Spleen (tissue), 11 donors: ENCODE data around the gene FRMD4A. TPM values are rescaled to one million over a fixed set of nuclear protein-coding genes. Genes with fewer than 3 reads are reported as not detected.

Experiments
- DNase-seq: peaks from one replicate; pipeline ENCODE4 v3.0.0-alpha.2; 2020
- H3K27ac ChIP-seq, 8 donors: fragments of 200-600 bp; sonication (generic) in 7 of 8; 1 replicate in 4 of 8; 2 replicates in 4 of 8; pipeline versions ENCODE4 v1.5.0 to v1.8.0; 2016 to 2021; ENCODE audit warnings: inconsistent platforms in 4 of 8, mild to moderate bottlenecking in 4 of 8, moderate library complexity in 1 of 8
- H3K27me3 ChIP-seq, 7 donors: fragments of 200-600 bp; sonication (generic) in 6 of 7; replicated peaks in 1 of 7; 1 replicate in 4 of 7; 2 replicates in 3 of 7; pipeline versions ENCODE4 v1.5.0 to v1.8.0; 2016 to 2021; ENCODE audit warnings: inconsistent platforms in 3 of 7, mild to moderate bottlenecking in 1 of 7
- H3K36me3 ChIP-seq, 6 donors: fragments of 200-600 bp; sonication (generic) in 5 of 6; 1 replicate in 4 of 6; 2 replicates in 2 of 6; pipeline versions ENCODE4 v1.5.0 to v1.8.0; 2016 to 2021; ENCODE audit warnings: inconsistent platforms in 2 of 6
- H3K4me1 ChIP-seq, 6 donors: fragments of 200-600 bp; sonication (generic) in 5 of 6; 1 replicate in 3 of 6; 2 replicates in 3 of 6; pipeline versions ENCODE4 v1.5.0 to v1.8.0; 2016 to 2021; ENCODE audit warnings: inconsistent platforms in 3 of 6
- H3K4me3 ChIP-seq, 8 donors: fragments of 200-600 bp; sonication (generic) in 7 of 8; 1 replicate in 4 of 8; 2 replicates in 4 of 8; pipeline versions ENCODE4 v1.5.0 to v1.8.0; 2016 to 2021; ENCODE audit warnings: inconsistent platforms in 4 of 8, mild to moderate bottlenecking in 4 of 8, moderate library complexity in 2 of 8
- H3K9me3 ChIP-seq, 8 donors: fragments of 200-600 bp; sonication (generic) in 7 of 8; 1 replicate in 4 of 8; 2 replicates in 4 of 8; pipeline versions ENCODE4 v1.5.0 to v1.8.0; 2016 to 2021; ENCODE audit warnings: inconsistent platforms in 4 of 8
- POLR2A ChIP-seq, 3 donors: fragments of 450-650 bp; IDR thresholded peaks; one replicate each; pipeline ENCODE4 v1.5.1; 2017; ENCODE audit warnings: antibody characterized with exemption in 3 of 3, mild to moderate bottlenecking in 1 of 3
- POLR2AphosphoS5 ChIP-seq, 3 donors: sonication (generic); formaldehyde crosslinking; IDR thresholded peaks; one replicate each; pipeline ENCODE4 v1.5.1; 2017; ENCODE audit warnings: antibody characterized with exemption in 3 of 3
- WGBS, 5 donors: extraction: QIAGEN DNeasy Blood & Tissue Kit in 3 of 5; methylation state at CpG; one replicate each; pipeline versions ENCODE4 v1.1.5 to v1.1.7; 2013 to 2018; 5-methylcytosine and 5-hydroxymethylcytosine counted together
- intact Hi-C: fragments of 100-400 bp; cut with DNase I; formaldehyde crosslinking; loops from one replicate; pipeline ENCODE4 v1.15.0; 2023; ENCODE audit warnings: low total_unique reads
- polyA plus RNA-seq, 3 donors: library from polyadenylated mRNA; stranded (reverse); fragments of 200-250 nt; gene quantifications; one replicate each; pipeline ENCODE4 v1.2.1, GENCODE V29; 2013
- total RNA-seq, 7 donors: library from RNA; depleted of rRNA in 3 of 7; stranded (reverse); fragments of >200 nt in 3 of 7; fragmentation: NEBNext Ultra II Directional in 4 of 7; extraction: Animal tissue kit (Norgen Biotek cat#: 25700) in 4 of 7; gene quantifications; one replicate each; pipeline versions ENCODE4 v1.1.0 to v1.2.1, GENCODE V29; 2016 to 2021
- TF ChIP-seq, protein P1 (sequence below), 11 experiments: fragments of 200-600 bp in 7 of 11; fragments of 450-650 bp in 4 of 11; sonication (generic) in 4 of 11; IDR thresholded peaks in 8 of 11; conservative IDR thresholded peaks in 3 of 11; 1 replicate in 7 of 11; 2 replicates in 4 of 11; pipeline versions ENCODE4 v1.4.0 to v1.8.0; 2016 to 2021; ENCODE audit warnings: antibody characterized with exemption in 11 of 11, inconsistent platforms in 4 of 11, mild to moderate bottlenecking in 1 of 11
- donor health status: healthy with polysubstance abuse.
- donor health status: DM: no; HTN: no; CAD: no; lungs with moderate emphysema.
- donor health status: DM: no; HTN: no; CAD: no.
- donor health status: Bipolar disorder and iron deficiency.
- donor health status: healthy.
- donor health status: DM: no; HTN: no; CAD: no.
- donor health status: DM: yes; HTN: yes; CAD: no.

Gene FRMD4A
- total and polyA plus RNA-seq, 10 donors = 9.2 to 141 (median 80.5) TPM

DNA sequence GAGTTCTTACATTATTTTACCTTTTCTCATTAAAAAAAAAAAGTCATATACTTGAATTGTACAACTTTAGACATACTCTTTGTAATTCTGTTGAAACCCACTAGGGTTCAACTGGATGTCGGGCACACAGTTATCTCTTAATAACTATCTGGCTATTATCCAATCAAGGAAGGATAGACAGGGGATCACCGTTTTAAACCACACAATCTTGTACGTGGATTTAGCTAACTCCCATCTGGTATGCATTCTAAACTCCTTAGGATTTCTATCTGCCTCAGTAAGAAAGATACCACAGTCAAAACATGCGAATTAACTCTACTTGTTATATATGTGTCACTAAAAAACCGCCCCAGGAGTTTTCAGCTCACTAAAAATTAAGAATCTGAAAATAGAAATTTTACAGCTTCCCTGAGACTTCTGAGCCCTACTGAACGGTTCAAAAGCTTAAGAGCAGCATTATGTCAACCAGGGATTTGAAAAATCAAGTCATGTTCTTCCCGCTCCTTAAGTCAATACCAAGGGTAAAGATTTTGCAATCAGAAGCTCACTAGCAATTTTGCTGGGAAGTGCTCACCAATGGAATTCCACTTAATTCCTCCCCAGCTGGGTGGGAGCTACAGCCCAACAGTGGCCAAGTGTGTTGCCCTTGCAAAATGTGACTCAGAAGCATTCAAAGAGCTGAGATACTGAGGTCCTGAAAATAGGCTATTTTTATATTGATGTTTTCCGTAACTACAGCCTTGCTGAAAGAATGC, 267.0 kb downstream of the FRMD4A start:
- H3K4me3 ChIP-seq = no peak overlapping the region
- peak overlapping the region in 6 of 8 donors; percentile 41 to 66 (median 58) for H3K27ac ChIP-seq
- peaks cover 0 to 12% (median 9%) of the 10 kb centered on the region in 8 donors for H3K9me3 ChIP-seq
- intact Hi-C loops = no loop called here
- H3K27me3 ChIP-seq = peaks cover 0 to 3% (median 0%) of the 10 kb centered on the region in 7 donors
- H3K36me3 ChIP-seq = no peaks in the 10 kb centered on the region
- DNase-seq = no peak
- H3K4me1 ChIP-seq = peaks cover 0 to 4% (median 0%) of the 10 kb centered on the region in 6 donors
- TF ChIP-seq, protein P1, sequence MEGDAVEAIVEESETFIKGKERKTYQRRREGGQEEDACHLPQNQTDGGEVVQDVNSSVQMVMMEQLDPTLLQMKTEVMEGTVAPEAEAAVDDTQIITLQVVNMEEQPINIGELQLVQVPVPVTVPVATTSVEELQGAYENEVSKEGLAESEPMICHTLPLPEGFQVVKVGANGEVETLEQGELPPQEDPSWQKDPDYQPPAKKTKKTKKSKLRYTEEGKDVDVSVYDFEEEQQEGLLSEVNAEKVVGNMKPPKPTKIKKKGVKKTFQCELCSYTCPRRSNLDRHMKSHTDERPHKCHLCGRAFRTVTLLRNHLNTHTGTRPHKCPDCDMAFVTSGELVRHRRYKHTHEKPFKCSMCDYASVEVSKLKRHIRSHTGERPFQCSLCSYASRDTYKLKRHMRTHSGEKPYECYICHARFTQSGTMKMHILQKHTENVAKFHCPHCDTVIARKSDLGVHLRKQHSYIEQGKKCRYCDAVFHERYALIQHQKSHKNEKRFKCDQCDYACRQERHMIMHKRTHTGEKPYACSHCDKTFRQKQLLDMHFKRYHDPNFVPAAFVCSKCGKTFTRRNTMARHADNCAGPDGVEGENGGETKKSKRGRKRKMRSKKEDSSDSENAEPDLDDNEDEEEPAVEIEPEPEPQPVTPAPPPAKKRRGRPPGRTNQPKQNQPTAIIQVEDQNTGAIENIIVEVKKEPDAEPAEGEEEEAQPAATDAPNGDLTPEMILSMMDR (IDR thresholded peaks at IDR 0.05 in 8 of 11, conservative IDR thresholded peaks at IDR 0.05 in 3 of 11) = no peak
- TF ChIP-seq POLR2AphosphoS5 (IDR thresholded peaks at IDR 0.05) = peak in 1 of 3 donors; percentile 56
- no peak for TF ChIP-seq POLR2A (IDR thresholded peaks at IDR 0.05)
- WGBS, 5 donors = 74 to 84% (median 77%) methylated on average over 8 of the region's 8 CpGs

- Histone ChIP-seq H3K36me3 (no peaks in the 10 kb centered on the region), H3K27ac (peak overlapping the region in 5 of 8 donors; percentile 41 to 66 (median 57)), H3K4me1 (peaks cover 0 to 4% (median 0%) of the 10 kb centered on the region in 6 donors), H3K9me3 (peaks cover 0 to 10% (median 8%) of the 10 kb centered on the region in 8 donors), H3K27me3 (peaks cover 0 to 3% (median 0%) of the 10 kb centered on the region in 7 donors), H3K4me3 (no peak overlapping the region)
- intact Hi-C loops = no loop called here
- TF ChIP-seq POLR2A (IDR thresholded peaks at IDR 0.05) (no peak), POLR2AphosphoS5 (IDR thresholded peaks at IDR 0.05) (no peak)
- TF ChIP-seq, protein P1 (IDR thresholded peaks at IDR 0.05 in 8 of 11, conservative IDR thresholded peaks at IDR 0.05 in 3 of 11) = no peak
- DNase-seq = no peak
- WGBS, 5 donors = 70 to 83% (median 76%) methylated on average over 11 of the region's 11 CpGs
These were observed 268.0 kb downstream of the FRMD4A start for GRCh38 chr10:14062528-14063260.

DNA sequence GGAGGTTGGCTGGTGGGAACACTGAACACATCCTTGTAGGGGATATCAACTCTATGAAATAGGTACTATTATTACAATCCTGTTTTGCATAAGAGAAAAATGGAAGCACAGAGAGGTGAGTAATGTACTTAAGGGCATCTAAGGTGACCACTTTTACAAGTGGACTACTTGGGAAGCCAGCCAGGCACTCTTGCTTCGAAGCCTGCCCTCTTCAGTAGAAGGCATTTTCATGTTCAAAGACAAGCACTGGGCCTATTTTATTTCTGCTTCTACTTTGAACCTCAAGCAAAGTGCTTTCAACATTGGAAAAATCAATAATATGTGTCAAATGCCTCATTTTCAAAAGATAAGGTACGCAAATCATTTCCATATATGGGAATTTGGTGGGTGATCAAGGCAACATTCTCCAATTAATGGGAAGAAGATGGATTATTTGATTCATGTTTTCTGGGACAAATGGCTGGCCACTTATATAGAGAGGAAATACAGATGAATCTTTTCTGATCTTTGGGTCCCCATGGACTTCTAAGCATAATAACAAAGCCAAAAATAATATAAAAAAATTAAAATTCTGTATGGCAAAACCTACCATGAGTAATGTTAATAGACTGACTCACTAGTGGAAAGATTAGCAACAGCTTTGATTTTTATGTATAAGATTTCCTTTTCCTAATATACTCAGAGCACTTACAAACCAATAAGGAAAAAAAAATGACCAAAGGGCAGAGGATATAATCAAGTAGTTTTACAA, 270.2 kb downstream of the FRMD4A start:
- no peak for TF ChIP-seq POLR2AphosphoS5 (IDR thresholded peaks at IDR 0.05)
- TF ChIP-seq, protein P1 (IDR thresholded peaks at IDR 0.05 in 8 of 11, conservative IDR thresholded peaks at IDR 0.05 in 3 of 11) = no peak
- TF ChIP-seq POLR2A (IDR thresholded peaks at IDR 0.05) = no peak
- intact Hi-C loops = no loop called here
- Histone ChIP-seq H3K4me1 (peaks cover 0 to 4% (median 0%) of the 10 kb centered on the region in 6 donors), H3K9me3 (no peaks in the 10 kb centered on the region), H3K27ac (no peak overlapping the region), H3K4me3 (no peak overlapping the region), H3K27me3 (peaks cover 0 to 3% (median 0%) of the 10 kb centered on the region in 7 donors), H3K36me3 (no peaks in the 10 kb centered on the region)
- 72 to 90% (median 84%) methylated on average over 2 of the region's 2 CpGs for WGBS, 5 donors
- no peak for DNase-seq
